ENCODE measurements around the gene C9orf50. TPM values are rescaled to one million over a fixed set of nuclear protein-coding genes. Genes with fewer than 3 reads are reported as not detected.
A peak's percentile ranks its signal among the peaks of the same experiment; 100 is the strongest.
"Not testable (repeated sequence)": the region's sequence is repeated elsewhere in the genome, so short reads cannot be mapped to it uniquely, and the experiment has no call there.

The C9orf50 gene
- polyA plus RNA-seq, 2 of the 4 experiments (the other 2 are of a cell fraction), result 0.05 to 0.10 TPM

- DNase-seq (ENCODE audit: low read depth in 1 of 2, low spot score in 1 of 2) (no peak), ATAC-seq (no peak), FAIRE-seq (no peak)
- CTCF ChIA-PET, result interaction anchor here (0.7 to 1.8 kb wide), 3 partner anchors 11 to 30 kb away, joined by 3 to 8 read pairs (median 3); no protein-coding TSS in a partner anchor
- TF ChIP-seq, protein P1, sequence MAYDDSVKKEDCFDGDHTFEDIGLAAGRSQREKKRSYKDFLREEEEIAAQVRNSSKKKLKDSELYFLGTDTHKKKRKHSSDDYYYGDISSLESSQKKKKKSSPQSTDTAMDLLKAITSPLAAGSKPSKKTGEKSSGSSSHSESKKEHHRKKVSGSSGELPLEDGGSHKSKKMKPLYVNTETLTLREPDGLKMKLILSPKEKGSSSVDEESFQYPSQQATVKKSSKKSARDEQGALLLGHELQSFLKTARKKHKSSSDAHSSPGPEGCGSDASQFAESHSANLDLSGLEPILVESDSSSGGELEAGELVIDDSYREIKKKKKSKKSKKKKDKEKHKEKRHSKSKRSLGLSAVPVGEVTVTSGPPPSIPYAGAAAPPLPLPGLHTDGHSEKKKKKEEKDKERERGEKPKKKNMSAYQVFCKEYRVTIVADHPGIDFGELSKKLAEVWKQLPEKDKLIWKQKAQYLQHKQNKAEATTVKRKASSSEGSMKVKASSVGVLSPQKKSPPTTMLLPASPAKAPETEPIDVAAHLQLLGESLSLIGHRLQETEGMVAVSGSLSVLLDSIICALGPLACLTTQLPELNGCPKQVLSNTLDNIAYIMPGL (CRISPR knock-in tag; IDR thresholded peaks at IDR 0.05; ENCODE audit: borderline replicate concordance), result no peak
- TF ChIP-seq MYC (IDR thresholded peaks at IDR 0.05; ENCODE audit: borderline replicate concordance, low read length) (no peak), POLR2AphosphoS2 (conservative IDR thresholded peaks at IDR 0.05; ENCODE audit: low read length) (no peak), TFCP2L1 (CRISPR knock-in tag; IDR thresholded peaks at IDR 0.05) (no peak), ZFP36 (IDR thresholded peaks at IDR 0.05; ENCODE audit: borderline replicate concordance, partially characterized antibody) (no peak), HOXB5 (CRISPR knock-in tag; IDR thresholded peaks at IDR 0.05) (no peak), HDAC2 (IDR thresholded peaks at IDR 0.05) (no peak), MAZ (IDR thresholded peaks at IDR 0.05; ENCODE audit: borderline replicate concordance, low read depth, low read length) (no peak), KDM5A (IDR thresholded peaks at IDR 0.05) (no peak), ZSCAN20 (CRISPR knock-in tag; IDR thresholded peaks at IDR 0.05) (no peak), RNF2 (IDR thresholded peaks at IDR 0.05; ENCODE audit: borderline replicate concordance, low read depth) (no peak), ATOH8 (CRISPR knock-in tag; IDR thresholded peaks at IDR 0.05; ENCODE audit: low read depth) (no peak), GATA3 (IDR thresholded peaks at IDR 0.05; ENCODE audit: borderline replicate concordance) (no peak)
- TF ChIP-seq, protein P2, sequence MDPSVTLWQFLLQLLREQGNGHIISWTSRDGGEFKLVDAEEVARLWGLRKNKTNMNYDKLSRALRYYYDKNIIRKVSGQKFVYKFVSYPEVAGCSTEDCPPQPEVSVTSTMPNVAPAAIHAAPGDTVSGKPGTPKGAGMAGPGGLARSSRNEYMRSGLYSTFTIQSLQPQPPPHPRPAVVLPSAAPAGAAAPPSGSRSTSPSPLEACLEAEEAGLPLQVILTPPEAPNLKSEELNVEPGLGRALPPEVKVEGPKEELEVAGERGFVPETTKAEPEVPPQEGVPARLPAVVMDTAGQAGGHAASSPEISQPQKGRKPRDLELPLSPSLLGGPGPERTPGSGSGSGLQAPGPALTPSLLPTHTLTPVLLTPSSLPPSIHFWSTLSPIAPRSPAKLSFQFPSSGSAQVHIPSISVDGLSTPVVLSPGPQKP (IDR thresholded peaks at IDR 0.05; ENCODE audit: low read depth, low read length), result no peak
- Histone ChIP-seq H3K4me2 (no peak overlapping the region), H3K4me1 (peaks cover 44% of the 10 kb centered on the region), H3K9me3 (no peaks in the 10 kb centered on the region), H3K4me3 (no peak overlapping the region), H3K27ac (peak overlapping the region; percentile 99 to 100)
- POLR2A ChIA-PET, result no interaction called here
- 85% methylated on average over 7 of the region's 7 CpGs for WGBS (ENCODE audit: missing lambda C conversion rate)
Measured at GRCh38 chr9:129594632-129595031, 26.3 kb downstream of the C9orf50 start.

DNA sequence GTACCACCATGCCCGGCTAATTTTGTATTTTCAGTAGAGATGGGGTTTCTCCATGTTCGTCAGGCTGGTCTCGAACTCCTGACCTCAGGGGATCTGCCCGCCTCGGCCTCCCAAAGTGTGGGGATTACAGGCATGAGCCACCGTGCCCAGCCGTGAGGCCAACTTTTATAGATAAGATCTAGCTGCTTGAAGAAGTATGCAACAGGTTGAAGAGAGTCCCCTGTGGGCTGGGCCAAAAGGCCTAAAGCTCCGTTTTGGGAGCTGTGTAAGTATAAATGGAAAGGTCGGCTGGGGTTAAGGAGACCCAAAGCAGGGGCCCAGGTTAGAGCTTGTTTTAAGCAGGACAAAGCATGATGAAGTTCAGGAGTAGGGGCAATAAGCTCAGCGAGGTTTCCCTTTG lies 28.1 kb downstream of the C9orf50 start:
- WGBS (ENCODE audit: missing lambda C conversion rate), result 95% methylated on average over 10 of the region's 10 CpGs
- ATAC-seq; POLR2A ChIA-PET; H3K9me3 ChIP-seq; DNase-seq (ENCODE audit: low read depth in 1 of 2, low spot score in 1 of 2); H3K4me3 ChIP-seq; H3K4me2 ChIP-seq; FAIRE-seq: not testable (repeated sequence)
- Histone ChIP-seq H3K4me1 (peaks cover 34% of the 10 kb centered on the region), H3K27ac (peak overlapping the region in 1 of 2 experiments; percentile 62; a peak in 2 of 6 replicates)
- CTCF ChIA-PET, result interaction anchor here (0.5 to 2.0 kb wide), 5 partner anchors 11 to 511 kb away, joined by 3 to 5 read pairs (median 4); no protein-coding TSS in a partner anchor

- CTCF ChIA-PET, result interaction anchor here (1.0 to 2.0 kb wide), 2 partner anchors 12 to 20 kb away, joined by 4 to 5 read pairs; no protein-coding TSS in a partner anchor
- ATAC-seq, result no peak
- H3K4me1 ChIP-seq, result peaks cover 28% of the 10 kb centered on the region
- TF ChIP-seq ZSCAN20 (CRISPR knock-in tag; IDR thresholded peaks at IDR 0.05), result no peak
- H3K9me3 ChIP-seq, result no peaks in the 10 kb centered on the region
- no peak for DNase-seq (ENCODE audit: low read depth in 1 of 2, low spot score in 1 of 2)
- H3K4me2 ChIP-seq, result no peak overlapping the region
- POLR2A ChIA-PET, result no interaction called here
- no peak overlapping the region for H3K4me3 ChIP-seq
- WGBS (ENCODE audit: missing lambda C conversion rate), result 67% methylated on average over 5 of the region's 5 CpGs
- peak overlapping the region; percentile 11 to 22; a peak in 4 of 6 replicates for H3K27ac ChIP-seq
- no peak for FAIRE-seq
Measured at GRCh38 chr9:129591916-129592315, 29.0 kb downstream of the C9orf50 start.

DNA sequence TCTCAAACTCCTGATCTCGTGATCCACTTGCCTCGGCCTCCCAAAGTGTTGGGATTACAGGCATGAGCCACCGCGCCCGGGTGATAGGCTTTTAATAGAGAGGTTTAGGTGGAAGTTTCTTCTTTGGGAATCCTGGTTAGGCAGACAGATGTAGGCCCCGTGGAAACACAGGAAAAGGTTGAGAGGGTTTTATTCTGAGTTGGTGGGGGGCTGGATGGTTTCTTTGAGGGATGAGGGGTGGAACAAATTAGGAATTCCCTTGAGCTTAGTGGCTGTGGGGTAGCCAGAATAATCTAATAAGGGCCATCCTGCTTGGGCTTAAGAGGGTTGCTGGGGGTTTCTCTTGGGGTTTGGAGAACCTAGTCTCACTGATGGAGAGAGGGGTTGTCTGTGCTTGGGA lies 30.4 kb downstream of the C9orf50 start:
- no peak for DNase-seq (ENCODE audit: low read depth in 1 of 2, low spot score in 1 of 2)
- ChIA-PET POLR2A (no interaction called here), CTCF (interaction anchor here (1.0 to 1.5 kb wide), 5 partner anchors 15 to 448 kb away, joined by 3 to 5 read pairs (median 4); no protein-coding TSS in a partner anchor)
- no peak for ATAC-seq
- Histone ChIP-seq H3K4me1 (peaks cover 13% of the 10 kb centered on the region), H3K4me2 (no peak overlapping the region), H3K4me3 (no peak overlapping the region), H3K27ac (peak overlapping the region in 1 of 2 experiments; percentile 44; a peak in 1 of 6 replicates), H3K9me3 (no peaks in the 10 kb centered on the region)
- TF ChIP-seq ZSCAN20 (CRISPR knock-in tag; IDR thresholded peaks at IDR 0.05) (no peak), EP300 (IDR thresholded peaks at IDR 0.05) (no peak), KDM1A (IDR thresholded peaks at IDR 0.05; ENCODE audit: low read depth) (no peak), NPAS2 (CRISPR knock-in tag; IDR thresholded peaks at IDR 0.05; ENCODE audit: borderline replicate concordance) (no peak), MYC (IDR thresholded peaks at IDR 0.05; ENCODE audit: borderline replicate concordance, low read length) (no peak)
- 84% methylated on average over 6 of the region's 6 CpGs for WGBS (ENCODE audit: missing lambda C conversion rate)
- no peak for FAIRE-seq

Measured in A549 (cell line).